A204.1 (cell line): ENCODE data around the gene PRG3.
"Not testable (repeated sequence)": the region's sequence is repeated elsewhere in the genome, so short reads cannot be mapped to it uniquely, and the experiment has no call there.

Experiments used
- FAIRE-seq: peaks from 2 replicates; lab custom pipeline; 2012; peaks lifted over from hg19 to GRCh38; lab: Jason Lieb, UNC

The PRG3 gene

GRCh38 chr11:57408771-57409170, 27.8 kb upstream of the PRG3 start:
- no peak for FAIRE-seq

- FAIRE-seq = no peak
Measured at GRCh38 chr11:57407941-57408475, 27.1 kb upstream of the PRG3 start.

GRCh38 chr11:57407010-57407920, 26.3 kb upstream of the PRG3 start:
- FAIRE-seq = no peak

- no peak for FAIRE-seq
Measured at GRCh38 chr11:57406337-57406904, 25.5 kb upstream of the PRG3 start.

- no peak for FAIRE-seq
Measured at GRCh38 chr11:57405271-57405860, 24.4 kb upstream of the PRG3 start.

- no peak for FAIRE-seq
Measured at GRCh38 chr11:57403802-57404147, 22.8 kb upstream of the PRG3 start.

GRCh38 chr11:57403003-57403801, 22.3 kb upstream of the PRG3 start:
- FAIRE-seq = not testable (repeated sequence)

GRCh38 chr11:57402188-57403002, 21.4 kb upstream of the PRG3 start:
- FAIRE-seq = no peak

GRCh38 chr11:57399972-57400578, 19.1 kb upstream of the PRG3 start:
- no peak for FAIRE-seq

- FAIRE-seq = no peak
Measured at GRCh38 chr11:57399221-57399620, 18.3 kb upstream of the PRG3 start.

- FAIRE-seq = no peak
Measured at GRCh38 chr11:57397394-57397990, 16.5 kb upstream of the PRG3 start.

- no peak for FAIRE-seq
Measured at GRCh38 chr11:57396744-57397143, 15.8 kb upstream of the PRG3 start.

- FAIRE-seq = no peak
Measured at GRCh38 chr11:57395905-57396623, 15.1 kb upstream of the PRG3 start.

- FAIRE-seq = no peak
Measured at GRCh38 chr11:57394203-57394965, 13.4 kb upstream of the PRG3 start.

GRCh38 chr11:57392763-57393105, 11.8 kb upstream of the PRG3 start:
- no peak for FAIRE-seq

- no peak for FAIRE-seq
Measured at GRCh38 chr11:57392066-57392762, 11.3 kb upstream of the PRG3 start.

GRCh38 chr11:57391539-57391938, 10.6 kb upstream of the PRG3 start:
- no peak for FAIRE-seq

- no peak for FAIRE-seq
Measured at GRCh38 chr11:57391111-57391510, 10.2 kb upstream of the PRG3 start.

- FAIRE-seq = no peak
Measured at GRCh38 chr11:57390535-57390934, 9.6 kb upstream of the PRG3 start, which contains the start of gene PRG2. PRG2 (minus strand) TSS chr11:57390650; CDS start chr11:57389944, 706 bp downstream.
